Measurements from ENCODE around the gene SERPINA3.
A peak's percentile ranks its signal among the peaks of the same experiment; 100 is the strongest.
"Not testable (repeated sequence)": the region's sequence is repeated elsewhere in the genome, so short reads cannot be mapped to it uniquely, and the experiment has no call there.

SERPINA3 gene

DNA sequence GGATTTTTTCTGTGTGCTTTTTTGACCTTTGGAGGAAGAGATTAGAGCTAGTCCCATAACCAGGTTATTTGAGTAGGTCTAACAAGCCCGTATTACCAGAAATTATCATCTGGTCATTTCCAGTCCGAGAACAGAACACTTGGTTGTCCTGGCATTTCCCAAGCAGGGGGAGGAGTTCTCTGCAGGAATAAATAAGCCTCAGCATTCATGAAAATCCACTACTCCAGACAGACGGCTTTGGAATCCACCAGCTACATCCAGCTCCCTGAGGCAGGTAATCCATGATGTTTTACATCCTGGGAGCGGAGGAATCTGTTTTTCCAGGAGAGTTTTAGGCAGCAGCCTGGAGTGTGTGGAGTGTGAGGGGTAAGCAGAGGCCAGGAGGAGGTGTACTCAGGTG lies at the start of gene SERPINA3:
Gene SERPINA3 (plus strand): TSS at position 218 of the 400 bp plus-strand sequence. CDS start 2,051 bp downstream, outside the sequence.
- no peak for DNase-seq (ENCODE audit: low read depth)

DNA sequence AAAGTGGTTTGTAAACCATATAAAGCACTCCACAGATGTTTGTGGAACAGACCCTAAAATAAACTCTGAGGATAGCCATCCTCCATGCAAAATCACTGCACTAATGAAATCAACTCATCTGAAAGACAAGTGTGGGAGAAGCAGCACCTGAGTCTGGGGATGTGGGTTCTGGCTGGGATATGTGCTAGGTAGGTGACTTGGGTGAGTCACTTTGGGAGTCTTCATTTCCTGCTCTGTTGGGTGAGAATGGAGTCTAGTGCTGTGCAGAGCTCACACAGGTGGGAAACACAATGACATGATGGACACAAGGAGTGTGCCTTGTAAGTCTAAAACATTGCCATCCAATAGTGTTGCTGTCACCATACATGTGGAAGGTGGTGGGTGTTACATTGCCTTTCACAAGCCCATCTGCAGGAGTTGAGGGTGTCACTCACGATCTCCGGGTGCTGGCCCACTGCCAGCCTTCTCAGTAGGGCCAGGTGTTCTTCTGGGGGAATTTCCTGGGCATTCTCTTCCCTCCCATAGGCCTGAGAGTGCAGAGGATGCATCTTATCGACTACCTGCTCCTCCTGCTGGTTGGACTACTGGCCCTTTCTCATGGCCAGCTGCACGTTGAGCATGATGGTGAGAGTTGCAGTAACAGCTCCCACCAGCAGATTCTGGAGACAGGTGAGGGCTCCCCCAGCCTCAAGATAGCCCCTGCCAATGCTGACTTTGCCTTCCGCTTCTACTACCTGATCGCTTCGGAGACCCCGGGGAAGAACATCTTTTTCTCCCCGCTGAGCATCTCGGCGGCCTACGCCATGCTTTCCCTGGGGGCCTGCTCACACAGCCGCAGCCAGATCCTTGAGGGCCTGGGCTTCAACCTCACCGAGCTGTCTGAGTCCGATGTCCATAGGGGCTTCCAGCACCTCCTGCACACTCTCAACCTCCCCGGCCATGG lies 49.0 kb upstream of the SERPINA3 start:
- DNase-seq (ENCODE audit: low read depth), result no peak

- no peak for DNase-seq (ENCODE audit: low read depth)
These were observed 47.8 kb upstream of the SERPINA3 start for GRCh38 chr14:94564381-94564780.

GRCh38 chr14:94568186-94568585 lies 44.0 kb upstream of the SERPINA3 start:
- no peak for DNase-seq (ENCODE audit: low read depth)

GRCh38 chr14:94569381-94570001 lies 42.7 kb upstream of the SERPINA3 start:
- DNase-seq (ENCODE audit: low read depth), result no peak

- no peak for DNase-seq (ENCODE audit: low read depth)
These were observed 42.2 kb upstream of the SERPINA3 start for GRCh38 chr14:94570002-94570400.

DNA sequence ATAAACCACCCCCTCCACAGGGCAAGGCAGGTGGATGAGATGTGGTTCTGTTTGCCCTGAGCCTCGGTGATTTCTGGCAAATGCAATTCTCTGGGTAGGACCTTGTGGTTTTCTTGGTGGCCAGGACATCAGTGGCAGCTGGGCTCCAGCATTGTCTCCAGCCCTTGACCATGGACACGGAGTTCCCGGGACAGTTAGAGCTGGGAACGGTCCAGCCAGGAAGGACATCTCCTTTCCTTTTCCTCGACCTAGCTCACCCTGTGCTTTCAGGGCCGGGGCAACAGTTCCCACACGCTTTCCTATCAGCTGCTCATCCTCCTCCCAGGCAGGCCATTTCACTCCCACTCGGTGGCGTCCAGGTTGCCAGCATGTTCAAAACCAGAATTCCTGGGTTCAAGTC lies 41.8 kb upstream of the SERPINA3 start:
- no peak for DNase-seq (ENCODE audit: low read depth)

- no peak for DNase-seq (ENCODE audit: low read depth)
These were observed 40.8 kb upstream of the SERPINA3 start for GRCh38 chr14:94571395-94571794.

DNA sequence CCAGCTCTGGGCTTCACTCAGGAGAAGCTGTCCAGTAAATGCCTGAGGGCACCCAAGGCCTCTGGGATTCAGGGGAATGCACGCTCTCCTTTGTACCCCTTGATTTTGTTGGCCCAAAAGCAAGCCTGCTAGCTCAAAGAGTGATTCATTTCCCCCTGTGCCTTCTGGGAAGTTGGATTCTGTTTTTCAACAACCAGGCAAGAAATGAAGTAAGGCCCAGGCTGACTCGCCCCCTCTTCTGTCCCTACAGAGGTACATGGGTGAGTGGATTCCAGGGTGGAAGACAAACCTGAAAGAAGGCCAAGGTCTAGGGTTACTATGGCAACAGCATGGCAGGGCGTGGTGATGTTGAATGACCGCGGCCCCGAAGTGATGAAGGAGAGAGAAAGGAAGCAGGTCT lies 40.2 kb upstream of the SERPINA3 start:
- no peak for DNase-seq (ENCODE audit: low read depth)

DNA sequence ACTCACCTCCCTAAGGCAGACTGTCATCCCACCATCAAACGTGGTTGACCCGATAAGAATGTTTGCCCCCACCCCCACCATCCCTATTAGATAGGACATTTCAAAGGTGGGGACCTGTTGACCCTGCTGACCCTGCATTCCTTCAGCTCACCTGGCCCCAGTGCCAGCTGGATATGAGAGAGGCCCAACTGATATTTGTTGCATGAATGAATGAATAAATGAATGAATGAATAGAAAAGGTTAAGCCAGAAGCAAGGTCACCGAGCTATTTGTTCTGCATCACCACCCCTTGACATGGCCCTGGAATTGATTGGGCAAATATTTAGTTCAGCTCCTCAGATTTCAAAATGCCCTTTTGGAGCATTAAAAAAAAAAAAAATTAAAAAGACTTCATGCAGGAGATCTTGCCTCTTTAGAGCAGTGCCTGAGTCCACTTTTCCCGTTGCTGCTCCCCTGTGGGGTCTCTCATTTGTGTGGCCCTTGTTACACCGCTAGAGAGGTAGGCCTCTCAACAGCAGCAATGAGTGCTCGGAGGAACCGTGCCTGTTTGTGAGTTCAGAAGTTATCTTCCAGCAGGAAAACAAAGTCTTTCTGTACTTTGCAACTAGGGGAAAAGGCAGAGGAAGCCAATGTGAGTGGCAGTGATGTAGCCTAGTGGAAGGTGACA lies 39.4 kb upstream of the SERPINA3 start:
- DNase-seq (ENCODE audit: low read depth), result no peak

- no peak for DNase-seq (ENCODE audit: low read depth)
These were observed 38.5 kb upstream of the SERPINA3 start for GRCh38 chr14:94573475-94574277.

DNA sequence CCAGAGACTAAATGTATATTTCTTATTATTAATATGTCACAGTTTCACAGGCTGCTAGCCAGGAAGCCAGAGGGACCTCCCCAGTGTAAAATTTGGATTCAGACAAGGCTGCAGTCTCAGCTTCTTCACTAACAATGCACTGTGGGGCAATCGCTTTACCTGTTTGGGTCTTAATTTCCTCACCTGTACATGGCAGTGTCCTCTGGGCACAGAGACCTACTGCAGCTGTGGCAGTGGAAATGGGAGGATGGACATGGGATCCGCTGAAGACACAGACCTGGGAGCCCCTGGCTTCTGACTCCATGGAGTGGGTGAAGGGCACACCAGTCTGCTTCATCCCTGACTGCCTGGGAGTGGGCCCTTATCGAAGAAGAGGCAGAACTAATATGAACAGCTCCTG lies 37.9 kb upstream of the SERPINA3 start:
- no peak for DNase-seq (ENCODE audit: low read depth)

- peak; percentile 51 for DNase-seq (ENCODE audit: low read depth)
These were observed 36.2 kb upstream of the SERPINA3 start for GRCh38 chr14:94575730-94576585.

DNA sequence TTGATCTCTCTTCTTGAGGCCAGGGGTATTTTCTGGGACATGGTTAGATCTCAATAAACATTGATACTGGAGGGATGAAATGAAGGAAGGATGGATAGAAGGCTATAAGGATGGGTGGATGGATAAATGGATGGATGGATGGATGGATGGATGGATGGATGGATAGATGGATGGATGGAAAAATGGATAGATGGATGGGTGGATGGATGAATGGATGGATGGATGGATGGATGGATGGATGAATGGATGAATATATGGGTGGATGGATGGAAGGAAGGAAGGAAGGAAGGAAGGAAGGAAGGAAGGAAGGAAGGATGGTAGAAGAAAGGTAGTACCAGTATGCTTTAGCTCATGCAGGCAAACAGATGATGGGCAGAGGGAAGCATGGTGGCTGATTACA lies 34.7 kb upstream of the SERPINA3 start:
- not testable (repeated sequence) for DNase-seq (ENCODE audit: low read depth)

DNA sequence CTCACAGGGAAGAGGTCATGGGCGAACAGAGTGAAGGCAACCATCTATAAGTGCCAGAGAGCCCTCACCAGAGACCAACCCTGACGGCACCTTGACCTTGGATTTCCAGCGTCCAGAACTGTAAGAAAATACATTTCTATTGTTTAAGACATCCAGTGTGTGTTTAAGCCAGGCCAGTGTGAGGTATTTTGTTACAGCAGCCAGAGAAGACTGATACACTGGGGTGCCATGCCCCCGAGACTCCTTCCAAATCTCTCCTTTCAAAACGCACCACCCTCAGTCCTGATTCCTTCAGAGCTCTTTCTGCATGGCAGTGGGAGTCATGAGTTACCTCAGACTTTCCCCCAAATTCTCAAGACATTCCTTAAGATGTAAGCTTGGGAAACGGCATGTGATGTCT lies 33.5 kb upstream of the SERPINA3 start:
- DNase-seq (ENCODE audit: low read depth), result no peak

- no peak for DNase-seq (ENCODE audit: low read depth)
These were observed 30.8 kb upstream of the SERPINA3 start, which contains the start of gene SERPINA5 for GRCh38 chr14:94581127-94581999. Gene SERPINA5, plus strand, starts transcription at chr14:94581426. Its CDS starts 5,937 bp downstream, at chr14:94587363.

- DNase-seq (ENCODE audit: low read depth), result no peak
These were observed 29.9 kb upstream of the SERPINA3 start for GRCh38 chr14:94582199-94582750.

- no peak for DNase-seq (ENCODE audit: low read depth)
These were observed 29.3 kb upstream of the SERPINA3 start for GRCh38 chr14:94582851-94583250.

DNA sequence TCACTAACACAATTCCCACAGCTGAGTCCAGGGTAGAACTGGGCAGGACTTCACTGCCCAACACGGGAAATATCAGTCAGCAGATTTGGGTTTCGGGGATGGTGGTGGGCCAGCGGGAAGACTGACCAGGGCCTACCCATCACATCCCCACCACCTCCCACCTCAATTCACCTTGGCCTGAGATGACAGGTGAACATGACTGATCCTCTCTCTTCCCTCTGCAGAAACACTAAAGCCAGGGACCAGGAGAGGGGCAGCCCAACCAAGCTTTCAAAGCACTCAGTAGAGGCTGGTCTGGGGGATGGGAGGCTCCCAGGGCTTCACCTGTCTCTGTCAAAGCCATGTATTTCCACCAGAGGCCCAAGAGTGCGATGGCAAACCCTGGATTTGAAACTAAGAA lies 28.6 kb upstream of the SERPINA3 start:
- no peak for DNase-seq (ENCODE audit: low read depth)

All from non-pigmented ciliary epithelial cell (primary cell).